ENCODE measurements around the gene LRRTM4. TPM values are rescaled to one million over a fixed set of nuclear protein-coding genes. Genes with fewer than 3 reads are reported as not detected.

Gene LRRTM4
- total RNA-seq, 1 experiment from 2014 or later, result not detected

DNA sequence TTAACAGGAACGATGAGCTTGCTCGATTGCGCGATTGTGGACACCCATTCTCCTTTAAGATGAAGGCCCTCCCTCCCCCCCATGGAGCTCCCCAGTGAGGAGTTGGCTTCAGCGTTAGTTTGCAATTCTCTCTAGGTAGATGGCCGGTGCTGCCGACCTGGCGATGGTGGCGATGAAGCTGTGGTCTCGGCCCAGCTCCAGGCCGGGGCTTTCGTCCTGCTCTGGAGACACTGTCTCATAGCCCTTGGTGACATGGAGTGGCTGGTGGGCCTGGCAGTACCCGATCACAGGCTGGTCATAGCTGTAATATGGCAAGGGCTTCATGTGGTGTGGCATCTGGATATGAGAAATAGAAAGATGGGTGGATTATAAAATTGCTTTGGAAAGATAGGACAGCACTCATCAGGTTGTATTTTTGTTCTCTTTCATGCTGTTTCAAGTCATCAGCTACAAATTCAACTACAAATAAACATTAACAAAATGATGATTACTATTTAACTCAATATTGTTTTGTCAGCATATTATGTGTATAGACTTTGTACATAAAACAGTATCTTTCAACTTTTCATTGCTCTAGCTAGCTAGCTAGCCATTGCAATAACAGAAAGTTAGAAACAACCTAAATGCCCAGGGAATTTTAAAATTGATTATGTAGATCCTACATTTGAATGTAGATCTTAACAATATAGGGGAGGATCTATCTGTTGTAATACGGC is 773.4 kb downstream of the LRRTM4 start:
- intact Hi-C loops (cut with micrococcal nuclease), result no loop called here
- Mint-ChIP-seq H3K27ac (ENCODE audit: low read depth, unreplicated experiment) (no peak overlapping the region), H3K27me3 (ENCODE audit: insufficient read depth, unreplicated experiment) (peaks cover 12% of the 10 kb centered on the region), H3K4me1 (ENCODE audit: insufficient read depth, unreplicated experiment) (no peaks in the 10 kb centered on the region), H3K4me3 (ENCODE audit: unreplicated experiment) (no peak overlapping the region), H3K9me3 (ENCODE audit: unreplicated experiment) (no peaks in the 10 kb centered on the region), H3K36me3 (ENCODE audit: insufficient read depth, unreplicated experiment) (no peaks in the 10 kb centered on the region)
- no peak for DNase-seq (ENCODE audit: unreplicated experiment)
- TF ChIP-seq, protein P1, sequence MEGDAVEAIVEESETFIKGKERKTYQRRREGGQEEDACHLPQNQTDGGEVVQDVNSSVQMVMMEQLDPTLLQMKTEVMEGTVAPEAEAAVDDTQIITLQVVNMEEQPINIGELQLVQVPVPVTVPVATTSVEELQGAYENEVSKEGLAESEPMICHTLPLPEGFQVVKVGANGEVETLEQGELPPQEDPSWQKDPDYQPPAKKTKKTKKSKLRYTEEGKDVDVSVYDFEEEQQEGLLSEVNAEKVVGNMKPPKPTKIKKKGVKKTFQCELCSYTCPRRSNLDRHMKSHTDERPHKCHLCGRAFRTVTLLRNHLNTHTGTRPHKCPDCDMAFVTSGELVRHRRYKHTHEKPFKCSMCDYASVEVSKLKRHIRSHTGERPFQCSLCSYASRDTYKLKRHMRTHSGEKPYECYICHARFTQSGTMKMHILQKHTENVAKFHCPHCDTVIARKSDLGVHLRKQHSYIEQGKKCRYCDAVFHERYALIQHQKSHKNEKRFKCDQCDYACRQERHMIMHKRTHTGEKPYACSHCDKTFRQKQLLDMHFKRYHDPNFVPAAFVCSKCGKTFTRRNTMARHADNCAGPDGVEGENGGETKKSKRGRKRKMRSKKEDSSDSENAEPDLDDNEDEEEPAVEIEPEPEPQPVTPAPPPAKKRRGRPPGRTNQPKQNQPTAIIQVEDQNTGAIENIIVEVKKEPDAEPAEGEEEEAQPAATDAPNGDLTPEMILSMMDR (IDR thresholded peaks at IDR 0.05; ENCODE audit: unreplicated experiment), result no peak
- no TSS peak for BruUV-seq (replicated peaks)
- ChIA-PET POLR2A (no interaction called here), CTCF (no interaction called here)

DNA sequence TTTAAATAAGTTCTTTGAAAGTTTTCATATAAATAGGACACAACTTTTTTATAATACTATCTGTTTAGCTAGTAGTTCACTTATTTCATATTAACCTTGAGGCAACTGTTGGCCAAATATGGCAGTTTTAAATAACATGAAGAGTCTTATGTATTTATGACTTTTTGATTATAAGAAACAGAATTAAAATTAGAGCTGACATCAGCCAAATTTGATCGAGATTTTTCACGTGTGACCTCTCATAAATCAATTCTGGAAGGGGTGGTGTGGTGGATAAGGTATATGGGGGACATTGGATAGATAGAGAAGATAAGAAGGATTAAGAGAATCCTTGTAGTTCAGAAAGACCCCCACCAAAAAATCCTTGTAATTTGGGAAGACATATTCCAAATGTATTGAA is 776.6 kb downstream of the LRRTM4 start:
- intact Hi-C loops (cut with micrococcal nuclease), result no loop called here
- H3K27me3 Mint-ChIP-seq (ENCODE audit: insufficient read depth, unreplicated experiment), result peaks cover 27% of the 10 kb centered on the region
- TF ChIP-seq, protein P1 (IDR thresholded peaks at IDR 0.05; ENCODE audit: unreplicated experiment), result no peak
- no peak overlapping the region for H3K4me3 Mint-ChIP-seq (ENCODE audit: unreplicated experiment)
- POLR2A ChIA-PET, result no interaction called here
- no peaks in the 10 kb centered on the region for H3K4me1 Mint-ChIP-seq (ENCODE audit: insufficient read depth, unreplicated experiment)
- DNase-seq (ENCODE audit: unreplicated experiment), result no peak
- CTCF ChIA-PET, result no interaction called here
- H3K9me3 Mint-ChIP-seq (ENCODE audit: unreplicated experiment), result no peaks in the 10 kb centered on the region
- no peak overlapping the region for H3K27ac Mint-ChIP-seq (ENCODE audit: low read depth, unreplicated experiment)
- no peaks in the 10 kb centered on the region for H3K36me3 Mint-ChIP-seq (ENCODE audit: insufficient read depth, unreplicated experiment)
- BruUV-seq (replicated peaks), result no TSS peak

DNA sequence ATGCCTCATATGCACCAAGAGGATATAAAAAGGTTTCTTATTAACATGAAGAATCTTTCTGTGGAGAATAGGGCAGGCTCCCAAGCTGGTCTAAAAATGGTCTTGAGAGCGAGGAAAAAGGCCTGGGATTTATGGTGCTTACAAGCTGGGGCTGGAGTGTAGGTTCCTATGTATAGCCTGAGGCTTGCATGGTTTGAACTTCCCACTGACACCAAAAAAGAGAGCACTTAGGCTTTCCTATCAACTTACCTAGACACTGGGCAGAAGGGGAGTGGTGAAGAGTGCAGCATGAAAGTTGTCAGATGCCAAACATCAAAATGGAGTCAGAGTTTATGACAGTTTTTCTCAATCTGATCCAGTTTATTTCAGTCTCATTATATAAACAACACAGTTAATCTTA is 784.6 kb downstream of the LRRTM4 start:
- Mint-ChIP-seq H3K36me3 (ENCODE audit: insufficient read depth, unreplicated experiment) (no peaks in the 10 kb centered on the region), H3K27ac (ENCODE audit: low read depth, unreplicated experiment) (no peak overlapping the region), H3K4me1 (ENCODE audit: insufficient read depth, unreplicated experiment) (no peaks in the 10 kb centered on the region), H3K4me3 (ENCODE audit: unreplicated experiment) (no peak overlapping the region), H3K27me3 (ENCODE audit: insufficient read depth, unreplicated experiment) (peaks cover 48% of the 10 kb centered on the region), H3K9me3 (ENCODE audit: unreplicated experiment) (no peaks in the 10 kb centered on the region)
- POLR2A ChIA-PET, result no interaction called here
- TF ChIP-seq, protein P1 (IDR thresholded peaks at IDR 0.05; ENCODE audit: unreplicated experiment), result no peak
- BruUV-seq (replicated peaks), result no TSS peak
- no peak for DNase-seq (ENCODE audit: unreplicated experiment)
- CTCF ChIA-PET, result no interaction called here
- intact Hi-C loops (cut with micrococcal nuclease), result no loop called here

DNA sequence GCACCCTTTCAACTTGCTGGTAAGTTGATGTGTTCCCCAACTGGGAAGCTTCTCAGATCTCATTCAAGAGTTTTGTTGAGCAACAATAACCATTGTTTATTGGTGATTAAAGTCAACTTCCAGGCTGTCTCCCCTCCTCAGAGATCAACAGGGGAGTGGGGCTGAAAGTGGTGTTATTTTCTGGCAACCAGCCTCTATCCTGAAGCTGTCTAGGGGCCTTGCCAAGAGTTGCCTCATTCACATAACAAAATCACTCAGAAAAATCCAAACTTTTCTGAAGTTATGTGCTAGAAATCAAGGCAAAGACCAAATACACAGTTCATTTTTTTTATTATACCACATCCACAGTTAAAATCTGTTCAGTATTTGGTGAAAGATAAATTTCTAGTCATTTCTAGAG is 788.4 kb downstream of the LRRTM4 start:
- no peak for DNase-seq (ENCODE audit: unreplicated experiment)
- no TSS peak for BruUV-seq (replicated peaks)
- intact Hi-C loops (cut with micrococcal nuclease), result no loop called here
- H3K4me1 Mint-ChIP-seq (ENCODE audit: insufficient read depth, unreplicated experiment), result no peaks in the 10 kb centered on the region
- ChIA-PET CTCF (no interaction called here), POLR2A (no interaction called here)
- no peak overlapping the region for H3K27ac Mint-ChIP-seq (ENCODE audit: low read depth, unreplicated experiment)
- TF ChIP-seq, protein P1 (IDR thresholded peaks at IDR 0.05; ENCODE audit: unreplicated experiment), result no peak
- H3K9me3 Mint-ChIP-seq (ENCODE audit: unreplicated experiment), result no peaks in the 10 kb centered on the region
- no peaks in the 10 kb centered on the region for H3K36me3 Mint-ChIP-seq (ENCODE audit: insufficient read depth, unreplicated experiment)
- H3K4me3 Mint-ChIP-seq (ENCODE audit: unreplicated experiment), result no peak overlapping the region
- peaks cover 42% of the 10 kb centered on the region for H3K27me3 Mint-ChIP-seq (ENCODE audit: insufficient read depth, unreplicated experiment)
